ENCODE results near the gene TMEM145. TPM values are rescaled to one million over a fixed set of nuclear protein-coding genes. Genes with fewer than 3 reads are reported as not detected.

The TMEM145 gene
- total and polyA plus RNA-seq, 9 of the 15 experiments (the other 6 are each of a cell fraction or from before 2014, with no cell fraction given): 0.80 to 5.5 (median 1.9) TPM; not detected in 3

DNA sequence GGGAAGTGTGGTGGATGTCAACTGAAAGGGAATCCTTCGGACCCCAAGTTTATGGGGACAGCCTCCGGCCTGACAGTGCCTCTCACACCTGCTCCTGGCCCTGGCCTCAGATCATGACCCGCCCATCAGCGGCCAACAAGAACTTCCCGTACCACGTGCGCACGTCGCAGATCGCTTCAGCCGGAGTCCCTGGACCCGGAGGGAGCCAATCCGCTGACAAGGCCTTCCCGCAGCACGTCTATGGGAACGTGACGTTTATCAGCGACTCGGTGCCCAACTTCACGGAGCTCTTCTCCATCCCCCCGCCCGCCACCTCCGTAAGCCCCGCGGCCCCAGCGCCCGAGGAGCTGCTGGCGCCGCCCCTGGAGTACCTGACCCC is 10.4 kb downstream of the TMEM145 start:
- no peaks in the 10 kb centered on the region for H3K9me3 ChIP-seq (replicated peaks; ENCODE audit: control insufficient read depth, insufficient read depth, low read depth, low read length)
- no peak for DNase-seq (ENCODE audit: extremely low read depth in 1 of 4, low spot score in 3 of 4)
- no peak overlapping the region for H3K4me2 ChIP-seq (ENCODE audit: insufficient read depth, low read length)
- WGBS (ENCODE audit: insufficient coverage, low coverage, missing lambda C conversion rate): 67% methylated on average over 10 of the region's 29 CpGs
- in situ Hi-C loops (cut with MboI) (loop anchor here (10.0 kb wide), 1 partner anchor 189 kb away; the partner anchor contains the start of gene POU2F2), intact Hi-C loops (cut with micrococcal nuclease) (loop anchor here (10.0 kb wide), 2 partner anchors 111 to 189 kb away; partner anchors contain the start of gene POU2F2)
- H3K4me1 ChIP-seq (replicated peaks in 1 of 2; ENCODE audit: control insufficient read depth in 2 of 2, insufficient read depth in 2 of 2, low read length in 2 of 2): peaks cover 8 to 27% of the 10 kb centered on the region in 2 experiments; a peak in 4 of 5 replicates
- no peak overlapping the region for H2AFZ ChIP-seq (ENCODE audit: low read depth, low read length)
- no peaks in the 10 kb centered on the region for H4K20me1 ChIP-seq (replicated peaks; ENCODE audit: control insufficient read depth, insufficient read depth, low read length)
- no peak for ATAC-seq
- peaks cover 0 to 2% of the 10 kb centered on the region in 2 experiments; a peak in 1 of 5 replicates for H3K27me3 ChIP-seq (ENCODE audit: control insufficient read depth in 2 of 2, insufficient read depth in 2 of 2, low read length in 2 of 2)
- TF ChIP-seq SMARCA5 (IDR thresholded peaks at IDR 0.05) (no peak), RCOR1 (IDR thresholded peaks at IDR 0.05; ENCODE audit: borderline replicate concordance in 1 of 2, low read depth in 2 of 2, low read length in 2 of 2) (no peak), ZNF224 (CRISPR knock-in tag; IDR thresholded peaks at IDR 0.05) (no peak), STAT5A (IDR thresholded peaks at IDR 0.05; ENCODE audit: borderline replicate concordance, low read length) (no peak), ZNF699 (CRISPR knock-in tag; IDR thresholded peaks at IDR 0.05; ENCODE audit: insufficient replicate concordance) (no peak), PHB2 (IDR thresholded peaks at IDR 0.05; ENCODE audit: low read depth) (no peak)
- TF ChIP-seq, protein P1, sequence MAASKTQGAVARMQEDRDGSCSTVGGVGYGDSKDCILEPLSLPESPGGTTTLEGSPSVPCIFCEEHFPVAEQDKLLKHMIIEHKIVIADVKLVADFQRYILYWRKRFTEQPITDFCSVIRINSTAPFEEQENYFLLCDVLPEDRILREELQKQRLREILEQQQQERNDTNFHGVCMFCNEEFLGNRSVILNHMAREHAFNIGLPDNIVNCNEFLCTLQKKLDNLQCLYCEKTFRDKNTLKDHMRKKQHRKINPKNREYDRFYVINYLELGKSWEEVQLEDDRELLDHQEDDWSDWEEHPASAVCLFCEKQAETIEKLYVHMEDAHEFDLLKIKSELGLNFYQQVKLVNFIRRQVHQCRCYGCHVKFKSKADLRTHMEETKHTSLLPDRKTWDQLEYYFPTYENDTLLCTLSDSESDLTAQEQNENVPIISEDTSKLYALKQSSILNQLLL (CRISPR knock-in tag; IDR thresholded peaks at IDR 0.05; ENCODE audit: borderline replicate concordance): no peak
- H3K9me1 ChIP-seq (ENCODE audit: control insufficient read depth, insufficient read depth, low read length): no peaks in the 10 kb centered on the region
- H3K9ac ChIP-seq (ENCODE audit: insufficient read depth in 1 of 2, low read depth in 2 of 2, low read length in 2 of 2): peak overlapping the region in 1 of 2 experiments; percentile 27; a peak in 2 of 4 replicates
- no peaks in the 10 kb centered on the region for H3K36me3 ChIP-seq (ENCODE audit: control insufficient read depth, insufficient read depth, low read length)
- ChIA-PET POLR2A (no interaction called here), CTCF (ENCODE audit: low intra/inter-chr PET ratio) (no interaction called here)
- no peak for FAIRE-seq
- BruUV-seq (replicated peaks): no TSS peak
- no peak overlapping the region for H3K27ac ChIP-seq (ENCODE audit: extremely low read depth, low read depth, low read length)
- peaks cover 20% of the 10 kb centered on the region for H3K79me2 ChIP-seq (ENCODE audit: control insufficient read depth, insufficient read depth, low read length)
- no peak overlapping the region for H3K4me3 ChIP-seq

Measured in K562 (cell line).